KMS-11 (cell line): ENCODE measurements around the gene TASP1.

Experiments used
- H2AFZ ChIP-seq: fragments of 200-600 bp; sonication (generic); 2 replicates; pipeline ENCODE4 v1.6.1; 2016; ENCODE audit warnings: antibody characterized with exemption, mixed run types, low read depth
- H3K27ac ChIP-seq: fragments of 200-600 bp; sonication (generic); 2 replicates; pipeline ENCODE4 v1.6.1; 2016; ENCODE audit warnings: mild to moderate bottlenecking, mixed run types
- H3K27me3 ChIP-seq: fragments of 200-600 bp; sonication (generic); 2 replicates; pipeline ENCODE4 v1.6.1; 2017; ENCODE audit warnings: mild to moderate bottlenecking, low read depth, mixed run types, moderate library complexity; ENCODE audit not compliant: insufficient read depth
- H3K36me3 ChIP-seq: fragments of 200-600 bp; sonication (generic); 2 replicates; pipeline ENCODE4 v1.6.1; 2017; ENCODE audit warnings: mild to moderate bottlenecking, mixed run types; ENCODE audit not compliant: insufficient read depth
- H3K4me1 ChIP-seq: fragments of 200-600 bp; sonication (generic); 2 replicates; pipeline ENCODE4 v1.6.1; 2016; ENCODE audit warnings: mild to moderate bottlenecking, low read depth, mixed run types; ENCODE audit not compliant: poor library complexity, severe bottlenecking
- H3K4me2 ChIP-seq: fragments of 200-600 bp; sonication (generic); 2 replicates; pipeline ENCODE4 v1.7.0; 2016; ENCODE audit warnings: mild to moderate bottlenecking, mixed run types
- H3K4me3 ChIP-seq: fragments of 200-600 bp; sonication (generic); IDR thresholded peaks from 2 replicates; pipeline ENCODE4 v1.6.1; 2017; ENCODE audit warnings: low read depth, low read length, mixed read lengths; ENCODE audit not compliant: insufficient read depth
- H3K79me2 ChIP-seq: fragments of 200-600 bp; sonication (generic); 2 replicates; pipeline ENCODE4 v1.6.1; 2016; ENCODE audit warnings: low read depth, mixed run types; ENCODE audit not compliant: insufficient read depth
- H3K9ac ChIP-seq: fragments of 200-600 bp; sonication (generic); 2 replicates; pipeline ENCODE4 v1.6.1; 2016; ENCODE audit warnings: mild to moderate bottlenecking, mixed run types
- H4K20me1 ChIP-seq: fragments of 200-600 bp; sonication (generic); 2 replicates; pipeline ENCODE4 v1.6.1; 2016; ENCODE audit warnings: mild to moderate bottlenecking, mixed run types; ENCODE audit not compliant: insufficient read depth
- CTCF ChIP-seq: fragments of 200-600 bp; sonication (generic); conservative IDR thresholded peaks from 2 replicates; pipeline ENCODE4 v1.6.1; 2017; ENCODE audit warnings: low read depth, mild to moderate bottlenecking, antibody characterized with exemption, low read length, moderate library complexity, mixed read lengths

Gene TASP1

GRCh38 chr20:13478366-13478765 is 160.4 kb downstream of the TASP1 start:
- H3K4me2 ChIP-seq, result no peak overlapping the region
- no peaks in the 10 kb centered on the region for H3K27me3 ChIP-seq
- no peaks in the 10 kb centered on the region for H3K79me2 ChIP-seq
- no peaks in the 10 kb centered on the region for H4K20me1 ChIP-seq
- H3K9ac ChIP-seq, result no peak overlapping the region
- no peaks in the 10 kb centered on the region for H3K4me1 ChIP-seq
- no peak overlapping the region for H3K4me3 ChIP-seq
- H3K36me3 ChIP-seq, result no peaks in the 10 kb centered on the region; the same call in 1 of the 2 replicates
- H2AFZ ChIP-seq, result no peak overlapping the region
- no peak for TF ChIP-seq CTCF
- H3K27ac ChIP-seq, result no peak overlapping the region

GRCh38 chr20:13474467-13474866 is 164.3 kb downstream of the TASP1 start:
- H3K4me3 ChIP-seq, result no peak overlapping the region
- no peaks in the 10 kb centered on the region for H3K4me1 ChIP-seq
- TF ChIP-seq CTCF, result no peak
- H4K20me1 ChIP-seq, result no peaks in the 10 kb centered on the region
- no peak overlapping the region for H3K27ac ChIP-seq
- H3K79me2 ChIP-seq, result no peaks in the 10 kb centered on the region
- no peaks in the 10 kb centered on the region for H3K36me3 ChIP-seq
- H2AFZ ChIP-seq, result no peak overlapping the region
- no peaks in the 10 kb centered on the region for H3K27me3 ChIP-seq
- no peak overlapping the region for H3K4me2 ChIP-seq
- H3K9ac ChIP-seq, result no peak overlapping the region

- H3K79me2 ChIP-seq, result no peaks in the 10 kb centered on the region
Measured at GRCh38 chr20:13469262-13469661, 169.5 kb downstream of the TASP1 start.

GRCh38 chr20:13468166-13468565 is 170.6 kb downstream of the TASP1 start:
- Histone ChIP-seq H3K4me1 (no peaks in the 10 kb centered on the region), H3K9ac (no peak overlapping the region), H2AFZ (no peak overlapping the region), H3K79me2 (no peaks in the 10 kb centered on the region), H3K27me3 (no peaks in the 10 kb centered on the region), H3K4me3 (no peak overlapping the region), H4K20me1 (no peaks in the 10 kb centered on the region), H3K4me2 (no peak overlapping the region), H3K27ac (no peak overlapping the region), H3K36me3 (no peaks in the 10 kb centered on the region)
- no peak for TF ChIP-seq CTCF

More at GRCh38 chr20:13469262-13469661, 169.5 kb downstream of the TASP1 start:
- Histone ChIP-seq H3K36me3 (no peaks in the 10 kb centered on the region), H3K27me3 (no peaks in the 10 kb centered on the region), H2AFZ (no peak overlapping the region), H4K20me1 (no peaks in the 10 kb centered on the region), H3K9ac (no peak overlapping the region), H3K4me2 (no peak overlapping the region), H3K4me1 (no peaks in the 10 kb centered on the region), H3K27ac (no peak overlapping the region), H3K4me3 (no peak overlapping the region)
- no peak for TF ChIP-seq CTCF
